ENCODE data around the gene SHC1.

Gene SHC1

DNA sequence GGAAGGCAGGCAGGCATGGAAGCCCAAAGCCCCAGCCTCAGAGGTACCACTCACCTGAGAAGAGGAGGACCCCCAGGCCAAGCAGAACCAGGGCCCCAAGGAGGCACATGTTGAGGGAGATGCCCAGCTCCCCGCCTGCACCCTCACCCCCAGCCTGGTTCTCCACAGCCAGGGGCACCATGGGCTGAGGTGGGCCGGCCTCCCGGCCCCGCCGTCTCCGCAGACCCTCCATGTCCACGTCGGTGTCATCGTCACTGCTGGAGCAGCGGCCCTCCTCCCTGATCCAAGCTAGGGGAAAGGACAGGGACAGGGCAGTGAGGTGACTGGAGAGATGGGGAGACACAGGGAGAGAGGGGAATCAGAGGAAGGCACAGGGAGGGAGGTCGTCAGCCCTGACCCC lies 22.5 kb downstream of the SHC1 start:
- Histone ChIP-seq H3K36me3 (ENCODE audit: control insufficient read depth, insufficient read depth, low read length) (peaks cover 14% of the 10 kb centered on the region), H3K4me1 (ENCODE audit: control insufficient read depth, insufficient read depth, low read length) (no peaks in the 10 kb centered on the region), H3K4me3 (ENCODE audit: low read depth, low read length) (no peak overlapping the region), H3K27me3 (ENCODE audit: control insufficient read depth, insufficient read depth, low read length) (no peaks in the 10 kb centered on the region), H3K27ac (ENCODE audit: low read depth, low read length) (no peak overlapping the region), H3K9ac (ENCODE audit: low read depth, low read length) (no peak overlapping the region), H3K9me3 (ENCODE audit: control insufficient read depth, insufficient read depth, low read length) (no peaks in the 10 kb centered on the region)

DNA sequence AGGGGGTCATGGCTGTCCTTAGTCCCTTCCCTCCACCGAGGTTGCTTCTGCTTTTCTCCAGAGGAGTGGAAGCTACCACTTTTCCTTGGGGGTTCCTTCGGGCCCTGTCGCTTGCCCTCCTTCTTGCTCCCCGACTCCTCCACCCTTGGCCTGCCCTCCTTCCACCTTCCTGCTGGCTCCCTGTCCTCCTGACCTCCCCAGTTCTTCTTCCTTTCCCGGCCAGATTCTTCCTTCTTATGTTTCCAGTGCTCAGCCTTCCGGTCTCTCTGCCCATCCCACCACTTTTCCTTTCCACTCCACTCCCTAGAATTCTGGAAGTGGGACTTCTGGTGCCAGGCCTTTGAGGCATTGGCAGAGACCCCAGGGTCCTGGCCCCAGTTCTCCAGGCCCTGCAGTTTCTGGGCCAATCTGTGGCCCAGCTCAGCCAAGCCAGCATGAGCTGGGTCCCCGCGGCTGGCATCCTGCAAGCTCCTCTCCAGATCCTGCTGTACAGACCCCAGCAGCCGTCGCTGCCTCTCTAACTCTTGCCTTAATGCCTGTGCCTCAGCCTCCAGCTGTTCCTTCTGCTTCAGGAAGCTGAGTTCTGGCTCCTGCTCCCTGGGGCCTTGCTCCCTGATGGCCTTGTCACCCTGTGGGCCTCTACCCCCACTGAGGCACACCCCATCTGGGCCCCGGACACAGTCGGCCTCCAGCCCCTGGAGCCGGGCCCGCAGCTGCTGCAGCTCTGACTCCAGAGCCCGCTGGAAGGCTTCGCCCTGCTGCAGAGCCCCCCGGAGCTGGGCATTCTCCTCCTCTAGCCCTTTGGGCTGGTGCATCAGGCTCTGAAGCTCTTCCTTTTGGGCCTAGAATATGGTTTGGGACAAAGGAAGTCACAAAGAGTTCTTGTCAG lies 24.3 kb downstream of the SHC1 start:
- no peaks in the 10 kb centered on the region for H3K4me1 ChIP-seq (ENCODE audit: control insufficient read depth, insufficient read depth, low read length)
- H3K4me3 ChIP-seq (ENCODE audit: low read depth, low read length), result no peak overlapping the region

DNA sequence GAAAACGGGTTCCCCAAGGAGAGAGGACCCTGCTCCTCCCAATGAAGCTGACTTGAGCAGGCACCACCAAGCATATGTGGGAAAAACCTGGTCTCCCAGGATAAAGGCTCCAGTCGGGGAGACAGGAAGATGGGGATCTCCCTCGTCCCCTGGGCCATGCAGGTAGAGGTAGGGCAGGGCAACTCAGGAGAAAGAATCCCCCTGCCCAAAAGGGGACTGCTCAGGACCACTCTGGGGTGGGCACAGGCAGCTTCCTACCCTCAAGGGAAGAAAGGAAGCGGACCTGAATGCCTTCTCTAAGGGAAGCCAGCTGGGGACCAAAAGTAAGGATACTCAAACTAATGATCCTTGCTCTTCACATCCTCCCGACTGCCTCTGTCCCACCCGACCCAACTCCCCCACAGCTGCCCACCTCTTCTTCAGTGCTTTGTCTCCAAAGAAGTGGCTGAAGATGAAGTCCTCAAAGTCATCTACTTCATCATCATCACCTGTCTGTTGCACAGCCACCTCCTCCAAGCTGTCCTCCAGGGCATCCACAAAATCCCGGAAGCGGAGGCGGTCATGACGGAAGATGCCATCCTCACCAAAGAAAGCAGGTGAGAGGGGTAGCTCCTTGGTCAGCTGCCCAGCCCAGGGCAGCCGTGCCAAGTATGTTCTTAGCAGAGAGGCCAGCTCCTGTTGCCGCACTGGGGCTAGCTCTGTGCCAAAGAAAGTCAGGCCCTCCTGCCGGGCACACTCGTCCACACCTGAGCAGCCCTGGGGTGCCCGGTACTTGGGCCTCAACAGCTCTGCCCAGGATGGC lies 25.2 kb downstream of the SHC1 start:
- Histone ChIP-seq H3K27ac (ENCODE audit: low read depth, low read length) (no peak overlapping the region), H3K9ac (ENCODE audit: low read depth, low read length) (no peak overlapping the region)

More for the DNA sequence above, 24.3 kb downstream of the SHC1 start:
- peaks cover 14% of the 10 kb centered on the region for H3K36me3 ChIP-seq (ENCODE audit: control insufficient read depth, insufficient read depth, low read length)
- no peak overlapping the region for H3K9ac ChIP-seq (ENCODE audit: low read depth, low read length)
- no peaks in the 10 kb centered on the region for H3K27me3 ChIP-seq (ENCODE audit: control insufficient read depth, insufficient read depth, low read length)
- no peak overlapping the region for H3K27ac ChIP-seq (ENCODE audit: low read depth, low read length)
- H3K9me3 ChIP-seq (ENCODE audit: control insufficient read depth, insufficient read depth, low read length), result no peaks in the 10 kb centered on the region

DNA sequence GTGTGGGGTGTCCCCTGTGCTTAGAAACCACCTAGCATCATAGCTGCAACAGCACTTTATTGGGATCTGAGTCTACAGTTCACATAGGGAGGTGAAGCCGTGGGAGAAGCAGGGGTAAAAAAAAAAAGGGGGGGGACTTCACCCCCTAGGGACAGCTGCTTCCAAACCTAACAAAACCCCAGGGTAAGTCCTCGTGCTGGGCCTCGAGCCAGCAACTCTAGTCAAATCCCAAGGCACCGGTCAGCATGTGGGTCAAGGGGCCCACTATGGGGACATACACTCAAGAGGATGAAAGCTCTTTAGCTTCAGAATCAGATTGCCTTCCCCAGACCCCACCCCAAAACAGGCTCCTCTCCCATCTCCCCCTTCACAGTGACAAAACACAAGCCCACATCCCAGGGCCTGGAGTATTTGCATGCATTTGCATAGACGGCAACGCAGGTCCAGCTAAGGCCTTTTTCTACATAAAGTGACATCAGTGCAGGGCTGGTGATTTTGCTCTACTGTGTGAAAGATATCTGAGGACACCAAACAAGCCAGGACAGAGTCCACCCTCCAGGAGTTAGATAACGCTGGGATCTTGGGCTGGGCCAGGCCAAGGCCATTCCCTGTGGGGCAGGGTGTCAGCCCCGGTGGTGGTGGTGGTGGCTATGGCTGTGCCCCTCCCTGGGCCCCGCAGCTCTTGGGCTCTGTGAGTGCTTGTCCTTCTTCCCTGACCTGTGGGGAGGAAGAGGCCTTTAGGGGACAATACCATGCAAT lies 26.0 kb downstream of the SHC1 start:
- Histone ChIP-seq H3K9me3 (ENCODE audit: control insufficient read depth, insufficient read depth, low read length) (no peaks in the 10 kb centered on the region), H3K4me3 (ENCODE audit: low read depth, low read length) (no peak overlapping the region), H3K27ac (ENCODE audit: low read depth, low read length) (no peak overlapping the region), H3K4me1 (ENCODE audit: control insufficient read depth, insufficient read depth, low read length) (peaks cover 8% of the 10 kb centered on the region), H3K9ac (ENCODE audit: low read depth, low read length) (no peak overlapping the region), H3K27me3 (ENCODE audit: control insufficient read depth, insufficient read depth, low read length) (no peaks in the 10 kb centered on the region), H3K36me3 (ENCODE audit: control insufficient read depth, insufficient read depth, low read length) (peaks cover 5% of the 10 kb centered on the region; the same call in 1 of the 2 replicates)

More for the DNA sequence above, 25.2 kb downstream of the SHC1 start:
- H3K36me3 ChIP-seq (ENCODE audit: control insufficient read depth, insufficient read depth, low read length), result peaks cover 6% of the 10 kb centered on the region; the same call in 1 of the 2 replicates
- no peaks in the 10 kb centered on the region for H3K9me3 ChIP-seq (ENCODE audit: control insufficient read depth, insufficient read depth, low read length)
- H3K27me3 ChIP-seq (ENCODE audit: control insufficient read depth, insufficient read depth, low read length), result no peaks in the 10 kb centered on the region
- H3K4me3 ChIP-seq (ENCODE audit: low read depth, low read length), result no peak overlapping the region
- H3K4me1 ChIP-seq (ENCODE audit: control insufficient read depth, insufficient read depth, low read length), result peaks cover 4% of the 10 kb centered on the region

DNA sequence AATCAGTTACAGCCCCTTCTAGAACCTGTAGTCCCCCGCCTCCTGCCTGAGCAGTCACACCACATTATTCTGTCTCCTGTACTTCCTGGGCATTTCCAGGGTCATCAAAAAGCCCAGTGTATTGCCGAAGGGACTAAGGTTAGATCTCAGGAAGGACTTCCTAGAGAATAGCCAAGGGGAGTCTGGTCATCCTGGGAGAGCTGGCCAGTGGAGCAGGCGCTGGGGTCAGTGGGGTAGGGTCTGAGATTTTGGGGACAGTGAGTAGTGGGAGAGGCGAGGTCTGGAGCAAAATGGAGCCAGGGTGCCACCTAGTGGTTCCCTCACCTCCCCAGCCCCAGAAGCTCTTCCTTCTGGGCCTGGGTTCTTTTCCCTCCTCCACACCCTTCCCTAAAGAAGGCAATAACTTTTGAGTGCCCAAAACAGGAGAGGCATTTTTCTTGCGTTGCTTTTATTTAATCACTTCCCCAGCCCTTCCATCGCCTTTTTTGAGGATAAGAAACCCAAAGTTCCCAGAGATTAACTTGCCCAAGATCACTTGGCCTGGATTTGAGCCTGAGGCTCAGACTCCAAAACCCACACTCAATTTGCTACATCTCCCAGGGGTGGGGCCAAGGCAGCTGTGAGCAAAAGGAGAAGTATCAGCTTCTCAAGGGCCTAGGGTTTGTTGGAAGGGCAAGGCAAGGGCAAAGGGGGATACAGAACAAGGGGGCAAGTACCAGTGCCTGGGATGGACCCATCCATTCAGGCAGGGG lies 26.7 kb downstream of the SHC1 start:
- H3K9ac ChIP-seq (ENCODE audit: low read depth, low read length), result no peak overlapping the region
- no peaks in the 10 kb centered on the region for H3K27me3 ChIP-seq (ENCODE audit: control insufficient read depth, insufficient read depth, low read length)
- H3K4me3 ChIP-seq (ENCODE audit: low read depth, low read length), result no peak overlapping the region
- peaks cover 8% of the 10 kb centered on the region for H3K4me1 ChIP-seq (ENCODE audit: control insufficient read depth, insufficient read depth, low read length)
- H3K27ac ChIP-seq (ENCODE audit: low read depth, low read length), result no peak overlapping the region
- H3K9me3 ChIP-seq (ENCODE audit: control insufficient read depth, insufficient read depth, low read length), result no peaks in the 10 kb centered on the region
- H3K36me3 ChIP-seq (ENCODE audit: control insufficient read depth, insufficient read depth, low read length), result peaks cover 5% of the 10 kb centered on the region; the same call in 1 of the 2 replicates

DNA sequence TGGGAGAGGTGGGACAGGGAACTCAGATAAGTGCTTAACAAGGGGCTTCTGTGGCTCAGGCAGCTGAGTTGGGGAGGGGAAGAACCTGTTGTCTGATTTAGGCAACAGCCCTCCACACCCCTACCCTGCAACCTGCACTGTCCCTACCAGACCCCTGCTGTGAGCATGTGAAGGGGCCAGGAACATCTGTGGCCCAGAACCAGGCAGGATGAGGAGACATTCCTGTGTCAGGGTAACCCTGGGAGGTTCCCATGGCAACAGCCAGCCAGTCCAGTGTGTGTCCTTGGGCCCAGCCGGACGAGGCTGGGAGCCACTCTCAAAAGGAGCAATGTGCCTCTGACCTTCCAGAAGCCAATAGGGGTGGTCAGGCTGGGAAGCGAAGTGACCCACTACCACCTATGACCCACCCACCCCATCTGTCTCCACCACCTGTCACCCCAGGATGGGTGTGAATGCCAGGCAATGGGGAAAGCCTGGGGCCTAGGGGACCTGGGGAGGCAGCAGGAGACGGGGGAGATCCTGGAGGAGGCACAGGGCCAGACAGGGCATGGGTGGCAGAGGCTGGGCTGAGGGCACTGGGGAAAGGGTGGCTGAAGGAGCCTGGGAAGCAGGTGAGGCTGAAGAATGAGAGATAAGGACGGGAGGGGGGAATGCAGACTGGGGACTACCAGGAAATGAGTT lies 29.1 kb downstream of the SHC1 start:
- peaks cover 5% of the 10 kb centered on the region; the same call in 1 of the 2 replicates for H3K36me3 ChIP-seq (ENCODE audit: control insufficient read depth, insufficient read depth, low read length)
- H3K9ac ChIP-seq (ENCODE audit: low read depth, low read length), result no peak overlapping the region
- no peak overlapping the region for H3K4me3 ChIP-seq (ENCODE audit: low read depth, low read length)
- no peaks in the 10 kb centered on the region for H3K9me3 ChIP-seq (ENCODE audit: control insufficient read depth, insufficient read depth, low read length)
- no peaks in the 10 kb centered on the region for H3K27me3 ChIP-seq (ENCODE audit: control insufficient read depth, insufficient read depth, low read length)
- H3K4me1 ChIP-seq (ENCODE audit: control insufficient read depth, insufficient read depth, low read length), result peaks cover 15% of the 10 kb centered on the region
- no peak overlapping the region for H3K27ac ChIP-seq (ENCODE audit: low read depth, low read length)

DNA sequence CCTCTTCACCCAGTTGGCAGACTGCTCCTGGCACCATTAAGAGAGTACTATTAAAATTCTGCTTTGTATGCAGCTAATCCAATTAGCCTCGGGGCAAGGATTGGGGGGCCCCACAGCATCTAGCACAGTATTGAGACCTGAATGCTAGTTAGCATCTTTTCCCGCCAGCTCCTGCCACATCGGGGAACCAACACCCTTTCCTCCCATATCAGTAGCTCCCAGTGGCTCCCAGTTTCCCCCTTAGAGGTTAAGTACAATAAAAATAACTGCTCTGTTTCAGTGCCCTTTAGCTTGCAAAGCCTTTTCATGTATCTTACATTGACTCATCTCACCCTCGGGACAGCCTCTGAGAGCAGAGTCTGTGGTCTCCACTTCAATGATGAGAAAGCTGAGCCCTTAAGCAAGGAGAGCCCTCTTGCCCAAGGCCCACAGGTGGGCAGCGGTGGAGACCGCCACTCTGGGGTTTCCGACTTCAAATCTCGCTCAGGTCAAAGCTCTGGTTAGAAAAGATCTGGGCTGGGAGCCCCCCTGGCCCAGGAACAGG lies 29.8 kb downstream of the SHC1 start:
- H3K4me1 ChIP-seq (ENCODE audit: control insufficient read depth, insufficient read depth, low read length), result peaks cover 15% of the 10 kb centered on the region
- no peak overlapping the region for H3K4me3 ChIP-seq (ENCODE audit: low read depth, low read length)
- H3K27ac ChIP-seq (ENCODE audit: low read depth, low read length), result no peak overlapping the region

DNA sequence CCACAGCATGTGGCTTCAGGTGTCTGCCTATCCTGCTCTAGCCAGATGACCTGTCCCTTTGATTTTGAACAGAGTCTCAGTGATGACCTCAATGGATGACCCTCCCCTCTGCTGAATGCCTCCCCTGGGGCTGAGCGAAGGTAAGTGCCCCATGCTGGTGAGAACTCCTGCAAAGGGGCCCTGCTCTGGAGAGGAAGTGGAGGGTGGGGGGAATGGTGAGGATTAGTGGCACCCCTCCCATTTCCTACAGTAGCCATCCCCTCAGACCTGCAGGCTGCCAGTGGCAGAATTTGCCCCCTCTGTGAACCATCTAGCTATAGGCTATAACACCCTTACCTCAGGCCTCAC lies 30.4 kb downstream of the SHC1 start:
- H3K4me3 ChIP-seq (ENCODE audit: low read depth, low read length), result no peak overlapping the region
- peaks cover 15% of the 10 kb centered on the region for H3K4me1 ChIP-seq (ENCODE audit: control insufficient read depth, insufficient read depth, low read length)
- no peak overlapping the region for H3K9ac ChIP-seq (ENCODE audit: low read depth, low read length)
- no peak overlapping the region for H3K27ac ChIP-seq (ENCODE audit: low read depth, low read length)
- no peaks in the 10 kb centered on the region for H3K27me3 ChIP-seq (ENCODE audit: control insufficient read depth, insufficient read depth, low read length)
- H3K36me3 ChIP-seq (ENCODE audit: control insufficient read depth, insufficient read depth, low read length), result peaks cover 5% of the 10 kb centered on the region; the same call in 1 of the 2 replicates
- no peaks in the 10 kb centered on the region for H3K9me3 ChIP-seq (ENCODE audit: control insufficient read depth, insufficient read depth, low read length)

More for the DNA sequence above, 29.8 kb downstream of the SHC1 start:
- Histone ChIP-seq H3K27me3 (ENCODE audit: control insufficient read depth, insufficient read depth, low read length) (no peaks in the 10 kb centered on the region), H3K9me3 (ENCODE audit: control insufficient read depth, insufficient read depth, low read length) (no peaks in the 10 kb centered on the region), H3K9ac (ENCODE audit: low read depth, low read length) (no peak overlapping the region), H3K36me3 (ENCODE audit: control insufficient read depth, insufficient read depth, low read length) (peaks cover 5% of the 10 kb centered on the region; the same call in 1 of the 2 replicates)

DNA sequence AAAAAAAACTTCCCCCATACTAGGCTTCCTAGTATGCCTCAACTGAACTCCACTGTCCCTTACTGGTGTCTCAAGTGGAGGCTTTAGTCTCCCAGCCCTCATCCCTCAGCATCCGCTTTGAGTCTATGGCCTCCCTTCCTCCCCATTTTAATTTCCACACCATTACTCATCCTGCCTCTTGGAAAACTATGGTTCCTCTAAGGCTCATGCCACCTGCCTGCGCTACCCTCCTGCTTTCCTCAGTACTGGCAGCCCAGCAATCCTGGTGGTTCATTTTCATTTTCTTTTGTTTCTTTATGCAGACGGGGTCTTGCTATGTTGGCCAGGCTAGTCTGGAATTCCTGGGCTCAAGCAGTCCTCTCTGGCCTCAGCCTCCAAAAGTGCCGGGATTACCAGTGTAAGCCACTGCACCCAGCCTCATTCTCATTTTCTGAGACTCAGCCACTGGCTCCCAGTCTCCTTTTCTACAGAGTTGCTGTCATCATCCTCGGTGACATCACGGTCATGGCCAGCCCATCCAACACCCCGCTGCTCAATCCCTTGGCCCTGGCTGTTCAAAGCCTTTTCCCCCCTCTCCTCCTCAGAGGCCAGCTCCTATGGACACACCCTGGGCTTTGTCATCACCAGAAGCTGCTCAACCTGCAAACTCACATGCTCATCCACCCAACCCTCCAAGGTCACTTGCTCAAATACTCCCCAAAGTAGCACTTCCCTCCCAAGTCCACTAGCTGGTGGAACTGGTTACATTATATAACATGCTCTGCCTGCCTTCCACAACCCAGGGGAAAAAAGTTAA lies 31.7 kb downstream of the SHC1 start:
- no peak overlapping the region for H3K27ac ChIP-seq (ENCODE audit: low read depth, low read length)
- H3K4me3 ChIP-seq (ENCODE audit: low read depth, low read length), result no peak overlapping the region
- H3K4me1 ChIP-seq (ENCODE audit: control insufficient read depth, insufficient read depth, low read length), result peaks cover 15% of the 10 kb centered on the region
- no peaks in the 10 kb centered on the region for H3K27me3 ChIP-seq (ENCODE audit: control insufficient read depth, insufficient read depth, low read length)
- no peaks in the 10 kb centered on the region for H3K36me3 ChIP-seq (ENCODE audit: control insufficient read depth, insufficient read depth, low read length)
- no peak overlapping the region for H3K9ac ChIP-seq (ENCODE audit: low read depth, low read length)
- H3K9me3 ChIP-seq (ENCODE audit: control insufficient read depth, insufficient read depth, low read length), result no peaks in the 10 kb centered on the region
